Neuronal stem cell (in vitro differentiated cells): ENCODE data around the gene NCAM2.

Experiments used
- DNase-seq: peaks from one replicate; pipeline ENCODE4 v3.0.0-alpha.2; 2013; ENCODE audit warnings: low spot score
- H2AFZ ChIP-seq: one replicate; pipeline ENCODE4 v1.6.1; 2013; ENCODE audit warnings: mild to moderate bottlenecking, low read length, inconsistent platforms
- H2AK5ac ChIP-seq: 2 replicates; pipeline ENCODE4 v1.6.1; 2013; ENCODE audit warnings: low read depth, mild to moderate bottlenecking, inconsistent platforms, low read length, moderate library complexity, mixed read lengths
- H2BK120ac ChIP-seq: 2 replicates; pipeline ENCODE4 v1.6.1; 2013; ENCODE audit warnings: low read depth, mild to moderate bottlenecking, inconsistent platforms, low read length, moderate library complexity, mixed read lengths
- H2BK12ac ChIP-seq: one replicate; pipeline ENCODE4 v1.6.1; 2013; ENCODE audit warnings: low read length, inconsistent platforms
- H2BK15ac ChIP-seq: 2 replicates; pipeline ENCODE4 v1.6.1; 2013; ENCODE audit warnings: mild to moderate bottlenecking, low read length, inconsistent platforms, mixed read lengths
- H2BK5ac ChIP-seq: one replicate; pipeline ENCODE4 v1.6.1; 2013; ENCODE audit warnings: inconsistent platforms, mild to moderate bottlenecking, low read length, moderate library complexity
- H3K14ac ChIP-seq: one replicate; pipeline ENCODE4 v1.6.1; 2013; ENCODE audit warnings: low read length, inconsistent platforms
- H3K18ac ChIP-seq: 2 replicates; pipeline ENCODE4 v1.6.1; 2013; ENCODE audit warnings: low read length, inconsistent platforms
- H3K23ac ChIP-seq: 2 replicates; pipeline ENCODE4 v1.6.1; 2013; ENCODE audit warnings: low read depth, mild to moderate bottlenecking, mixed read lengths, low read length, inconsistent platforms; ENCODE audit not compliant: poor library complexity
- H3K27ac ChIP-seq: replicated peaks from 3 replicates; pipeline ENCODE4 v1.5.1; 2013; ENCODE audit warnings: low read length, inconsistent platforms
- H3K27me3 ChIP-seq, 3 experiments: 2 replicates each; pipeline ENCODE4 v1.6.1; 2013; ENCODE audit warnings: low read length in 3 of 3, mild to moderate bottlenecking in 2 of 3, inconsistent platforms in 1 of 3, low read depth in 1 of 3, mixed read lengths in 1 of 3, moderate library complexity in 1 of 3; ENCODE audit not compliant: control insufficient read depth in 3 of 3, insufficient read depth in 3 of 3
- H3K36me3 ChIP-seq, 2 donors: replicated peaks in 1 of 2; 2 replicates each; pipeline ENCODE4 v1.6.1; 2013; ENCODE audit warnings: low read length in 2 of 2; ENCODE audit not compliant: control insufficient read depth in 2 of 2, insufficient read depth in 2 of 2
- H3K4ac ChIP-seq: 2 replicates; pipeline ENCODE4 v1.6.1; 2013; ENCODE audit warnings: inconsistent platforms, mild to moderate bottlenecking, low read length, moderate library complexity
- H3K4me1 ChIP-seq, 2 donors: 1 replicate in 1 of 2; 2 replicates in 1 of 2; pipeline ENCODE4 v1.6.1; 2013; ENCODE audit warnings: low read length in 2 of 2, low read depth in 1 of 2; ENCODE audit not compliant: control insufficient read depth in 2 of 2, insufficient read depth in 1 of 2
- H3K4me2 ChIP-seq: one replicate; pipeline ENCODE4 v1.6.1; 2013; ENCODE audit warnings: mild to moderate bottlenecking, low read length, inconsistent platforms; ENCODE audit not compliant: insufficient read depth, poor library complexity, severe bottlenecking
- H3K4me3 ChIP-seq, 2 donors: 2 replicates each; pipeline ENCODE4 v1.5.1; 2013; ENCODE audit warnings: low read length in 2 of 2, mild to moderate bottlenecking in 2 of 2, inconsistent platforms in 1 of 2, moderate library complexity in 1 of 2
- H3K79me1 ChIP-seq: one replicate; pipeline ENCODE4 v1.6.1; 2013; ENCODE audit warnings: low read depth, mild to moderate bottlenecking, inconsistent platforms, low read length, moderate library complexity
- H3K9ac ChIP-seq: one replicate; pipeline ENCODE4 v1.6.1; 2013; ENCODE audit warnings: mild to moderate bottlenecking, low read depth, low read length, inconsistent platforms; ENCODE audit not compliant: poor library complexity
- H3K9me3 ChIP-seq, 2 donors: replicated peaks in 1 of 2; 2 replicates each; pipeline versions ENCODE3 to v1.6.1; 2013; ENCODE audit warnings: low read length in 2 of 2, mild to moderate bottlenecking in 2 of 2, inconsistent platforms in 1 of 2, low read depth in 1 of 2, mixed read lengths in 1 of 2, moderate library complexity in 1 of 2; ENCODE audit not compliant: control insufficient read depth in 2 of 2, insufficient read depth in 1 of 2
- H4K8ac ChIP-seq: one replicate; pipeline ENCODE4 v1.6.1; 2013; ENCODE audit warnings: low read depth, mild to moderate bottlenecking, inconsistent platforms, low read length, moderate library complexity
- H4K91ac ChIP-seq: one replicate; pipeline ENCODE4 v1.6.1; 2013; ENCODE audit warnings: low read length, low read depth, mild to moderate bottlenecking, inconsistent platforms; ENCODE audit not compliant: poor library complexity
- WGBS, 2 donors: extraction: QIAGEN DNeasy Blood & Tissue Kit; methylation state at CpG; one replicate each; pipeline ENCODE4 v1.1.7; 2013; ENCODE audit warnings: missing lambda C conversion rate in 2 of 2, mixed read lengths in 1 of 2; ENCODE audit not compliant: insufficient read length in 2 of 2, insufficient replicate concordance in 1 of 2; ENCODE audit errors: extremely low coverage in 2 of 2; 5-methylcytosine and 5-hydroxymethylcytosine counted together

Gene NCAM2

GRCh38 chr21:21000591-21001175, 2.5 kb downstream of the NCAM2 start:
- DNase-seq, result no peak
- Histone ChIP-seq H2AK5ac (no peak overlapping the region), H3K4me3 (no peak overlapping the region), H2BK15ac (no peak overlapping the region), H3K4me1 (no peaks in the 10 kb centered on the region), H3K4me2 (no peak overlapping the region), H3K79me1 (no peaks in the 10 kb centered on the region), H3K36me3 (no peaks in the 10 kb centered on the region), H2AFZ (peak overlapping the region; percentile 24), H2BK5ac (no peak overlapping the region), H4K8ac (no peak overlapping the region), H3K27me3 (peaks cover 0 to 8% (median 3%) of the 10 kb centered on the region in 3 experiments), H3K14ac (no peak overlapping the region), H3K27ac (no peak overlapping the region), H3K9ac (no peak overlapping the region), H2BK120ac (no peak overlapping the region), H3K18ac (no peak overlapping the region), H4K91ac (no peak overlapping the region), H3K4ac (no peak overlapping the region), H3K23ac (no peak overlapping the region), H2BK12ac (no peak overlapping the region), H3K9me3 (peaks cover 0 to 5% of the 10 kb centered on the region in 2 donors)
- no CpG with 5 or more reads among the region's 3 CpGs for WGBS, 2 donors

- H3K9me3 ChIP-seq, result peaks cover 0 to 5% of the 10 kb centered on the region in 2 donors
- no peak overlapping the region for H3K4me2 ChIP-seq
- no peak overlapping the region for H2BK15ac ChIP-seq
- no peak overlapping the region for H4K91ac ChIP-seq
- no peak overlapping the region for H3K9ac ChIP-seq
- no peaks in the 10 kb centered on the region for H3K79me1 ChIP-seq
- H3K27ac ChIP-seq, result no peak overlapping the region
- no peaks in the 10 kb centered on the region for H3K36me3 ChIP-seq
- no peak overlapping the region for H3K4me3 ChIP-seq
- no peak overlapping the region for H3K18ac ChIP-seq
- H2AFZ ChIP-seq, result no peak overlapping the region
- H3K4me1 ChIP-seq, result no peaks in the 10 kb centered on the region
- no peak overlapping the region for H3K14ac ChIP-seq
- WGBS, 2 donors, result no CpG with 5 or more reads among the region's 6 CpGs
- no peak overlapping the region for H4K8ac ChIP-seq
- no peak for DNase-seq
- no peak overlapping the region for H2BK12ac ChIP-seq
- H2BK5ac ChIP-seq, result no peak overlapping the region
- H2AK5ac ChIP-seq, result no peak overlapping the region
- H3K27me3 ChIP-seq, result peaks cover 0 to 8% (median 3%) of the 10 kb centered on the region in 3 experiments
- H3K23ac ChIP-seq, result no peak overlapping the region
- no peak overlapping the region for H3K4ac ChIP-seq
- H2BK120ac ChIP-seq, result no peak overlapping the region
Observed at GRCh38 chr21:21001591-21002100, 3.4 kb downstream of the NCAM2 start.

- Histone ChIP-seq H3K18ac (no peak overlapping the region), H3K14ac (no peak overlapping the region), H2BK5ac (no peak overlapping the region), H3K9ac (no peak overlapping the region), H2BK15ac (no peak overlapping the region), H3K27ac (no peak overlapping the region), H3K23ac (no peak overlapping the region), H3K4me1 (no peaks in the 10 kb centered on the region), H2BK120ac (no peak overlapping the region), H3K79me1 (no peaks in the 10 kb centered on the region), H3K36me3 (no peaks in the 10 kb centered on the region), H2AK5ac (no peak overlapping the region), H3K9me3 (peaks cover 0 to 5% of the 10 kb centered on the region in 2 donors), H4K91ac (no peak overlapping the region), H4K8ac (no peak overlapping the region), H3K4ac (no peak overlapping the region), H2BK12ac (no peak overlapping the region), H2AFZ (peak overlapping the region; percentile 1), H3K27me3 (peaks cover 0 to 8% (median 2%) of the 10 kb centered on the region in 3 experiments), H3K4me3 (no peak overlapping the region), H3K4me2 (no peak overlapping the region)
- no peak for DNase-seq
- no CpG with 5 or more reads among the region's 4 CpGs for WGBS, 2 donors
Observed at GRCh38 chr21:21002153-21002552, 3.9 kb downstream of the NCAM2 start.

- no peak overlapping the region for H3K4me2 ChIP-seq
- no peaks in the 10 kb centered on the region for H3K79me1 ChIP-seq
- H3K27me3 ChIP-seq, result no peaks in the 10 kb centered on the region
- H2BK15ac ChIP-seq, result no peak overlapping the region
- H4K8ac ChIP-seq, result no peak overlapping the region
- H2AFZ ChIP-seq, result no peak overlapping the region
- no peak overlapping the region for H3K18ac ChIP-seq
- no peak overlapping the region for H3K27ac ChIP-seq
- H2BK120ac ChIP-seq, result no peak overlapping the region
- H2BK12ac ChIP-seq, result no peak overlapping the region
- H3K36me3 ChIP-seq, result no peaks in the 10 kb centered on the region
- no peak overlapping the region for H3K4me3 ChIP-seq
- no peak overlapping the region for H3K4ac ChIP-seq
- no CpG with 5 or more reads among the region's 4 CpGs for WGBS, 2 donors
- no peak overlapping the region for H4K91ac ChIP-seq
- no peak overlapping the region for H3K9ac ChIP-seq
- H2BK5ac ChIP-seq, result no peak overlapping the region
- H3K14ac ChIP-seq, result no peak overlapping the region
- DNase-seq, result no peak
- H3K4me1 ChIP-seq, result no peaks in the 10 kb centered on the region
- H3K23ac ChIP-seq, result no peak overlapping the region
- H2AK5ac ChIP-seq, result no peak overlapping the region
- peaks cover 0 to 5% of the 10 kb centered on the region in 2 donors for H3K9me3 ChIP-seq
Observed at GRCh38 chr21:21003701-21004100, 5.5 kb downstream of the NCAM2 start.
